Right lobe of liver (tissue), 6 donors: ENCODE measurements around the gene FBXO7. TPM values are rescaled to one million over a fixed set of nuclear protein-coding genes. Genes with fewer than 3 reads are reported as not detected.

Experiments used
- ATAC-seq, 4 donors: fragments of 200-7000 bp; cut with Tn5 transposase; one replicate each; pipeline ENCODE4 v1.9.1; 2020; ENCODE audit warnings: mild to moderate bottlenecking in 4 of 4, moderate library complexity in 4 of 4
- DNase-seq, 3 donors: peaks; one replicate each; pipeline ENCODE4 v3.0.0-alpha.2; 2020
- H3K27ac ChIP-seq, 3 donors: fragments of 200-600 bp; one replicate each; pipeline ENCODE4 v1.8.0; 2022
- H3K27me3 ChIP-seq, 2 donors: fragments of 200-600 bp; one replicate each; pipeline ENCODE4 v1.8.0; 2022
- H3K36me3 ChIP-seq, 4 donors: fragments of 200-600 bp; sonication (generic) in 1 of 4; one replicate each; pipeline versions ENCODE4 v1.5.1 to v1.8.0; 2017 to 2022; ENCODE audit warnings: control low read depth in 1 of 4
- H3K4me1 ChIP-seq, 4 donors: fragments of 200-600 bp; sonication (generic) in 1 of 4; one replicate each; pipeline versions ENCODE4 v1.5.1 to v1.8.0; 2017 to 2022; ENCODE audit warnings: control low read depth in 1 of 4
- H3K4me3 ChIP-seq, 3 donors: fragments of 200-600 bp; one replicate each; pipeline ENCODE4 v1.8.0; 2022
- H3K9me3 ChIP-seq, 4 donors: fragments of 200-600 bp; sonication (generic) in 1 of 4; one replicate each; pipeline versions ENCODE4 v1.5.1 to v1.8.0; 2017 to 2022; ENCODE audit warnings: control low read depth in 1 of 4
- POLR2A ChIP-seq: fragments of 450-650 bp; IDR thresholded peaks from one replicate; pipeline ENCODE4 v1.6.1; 2017; ENCODE audit warnings: antibody characterized with exemption, mild to moderate bottlenecking
- WGBS: methylation state at CpG from one replicate; pipeline ENCODE4 v1.1.6; 2018; ENCODE audit warnings: low coverage, low lambda C conversion rate; ENCODE audit not compliant: insufficient coverage; ENCODE audit errors: missing lambda C conversion rate; 5-methylcytosine and 5-hydroxymethylcytosine counted together
- intact Hi-C, 2 donors: fragments of 100-400 bp; cut with DNase I; formaldehyde crosslinking; loops; one replicate each; pipeline versions ENCODE4 v1.11.2 to v1.14.1; 2022
- long read RNA-seq: library from polyadenylated mRNA; unstranded; transcript quantifications from one replicate; pipeline ENCODE4 v2.0.0, GENCODE V29; 2019
- total RNA-seq, 6 experiments: library from RNA; depleted of rRNA in 2 of 6; stranded (reverse); fragments of >200 nt in 2 of 6; fragmentation: NEBNext Ultra II Directional in 3 of 6; extraction: Animal tissue kit (Norgen Biotek cat#: 25700) in 3 of 6; gene quantifications; one replicate each; pipeline versions ENCODE4 v1.1.0 to v1.2.4, GENCODE V29; 2016 to 2023
- TF ChIP-seq, protein P1 (sequence below), 4 donors: fragments of 200-600 bp in 3 of 4; fragments of 450-650 bp in 1 of 4; IDR thresholded peaks; one replicate each; pipeline versions ENCODE4 v1.5.1 to v1.8.0; 2016 to 2022; ENCODE audit warnings: antibody characterized with exemption in 4 of 4, mild to moderate bottlenecking in 2 of 4
- donor health status: DM: no; HTN: yes; CAD: no.
- donor health status: DM: no; HTN: no; CAD: no.
- donor health status: DM: no; HTN: no; CAD: no.
- donor health status: DM: no; HTN: yes; CAD: no.
- donor health status: DM: no; HTN: yes; CAD: no.

The FBXO7 gene
- 100 to 1,000 TPM in 1 of 6 experiments, 10 to 100 TPM in 5; 37.7 to 100 (median 52.5) TPM for total RNA-seq
- long read RNA-seq, transcript FBXO7-201 (9 exons, 2,195 nt): minor isoform, 8 of 44 reads
- long read RNA-seq, transcript FBXO7-202 (9 exons, 1,888 nt): major isoform, 22 of 44 reads
- long read RNA-seq, transcript FBXO7-206 (9 exons, 1,535 nt): minor isoform, 5 of 44 reads
- long read RNA-seq, partial matches to known transcripts: 4 of 44 reads
- long read RNA-seq, other reads (novel, unspliced or antisense): 4 of 44 reads

DNA sequence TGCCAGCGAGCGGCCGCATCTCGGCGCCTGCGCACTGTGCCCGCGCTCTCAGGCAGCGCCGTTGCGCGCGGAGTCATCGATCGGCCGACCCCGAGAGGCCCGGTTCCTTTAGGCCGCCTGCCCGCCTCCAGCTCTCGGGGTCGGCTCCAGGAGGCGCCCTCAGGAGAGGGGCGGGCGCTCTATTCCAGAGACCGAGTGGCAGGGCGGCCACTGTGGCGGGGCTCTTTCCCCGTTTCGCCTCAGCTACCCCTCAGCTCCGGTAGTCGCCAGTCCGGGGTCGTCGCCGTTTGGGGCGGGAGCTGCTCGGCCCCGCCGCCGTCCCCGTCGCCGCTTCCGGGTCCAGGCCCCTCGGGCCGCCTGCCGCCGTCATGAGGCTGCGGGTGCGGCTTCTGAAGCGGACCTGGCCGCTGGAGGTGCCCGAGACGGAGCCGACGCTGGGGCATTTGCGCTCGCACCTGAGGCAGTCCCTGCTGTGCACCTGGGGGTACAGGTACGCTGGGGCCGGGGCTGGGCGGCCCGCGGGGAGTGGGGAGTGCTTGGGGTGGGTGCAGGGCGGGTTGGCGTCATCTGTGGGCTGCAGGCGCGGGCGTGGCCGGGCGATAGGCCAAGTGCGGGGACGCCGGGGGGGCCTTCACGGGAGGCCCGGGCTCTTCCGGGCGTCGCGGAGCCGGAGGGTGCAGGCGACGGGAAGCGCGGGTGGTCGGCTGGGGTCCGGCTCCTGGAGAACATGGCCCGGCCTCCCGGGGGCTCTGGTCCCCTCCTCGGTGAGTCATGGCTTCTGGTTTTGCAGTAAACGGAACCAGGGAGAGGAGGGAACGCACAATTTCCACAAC, at the start of gene FBXO7:
TSS of gene FBXO7 (plus strand) at position 177 of the 833 bp plus-strand sequence. CDS start at position 369, 192 bp downstream.
- peaks cover 0 to 32% (median 5%) of the 10 kb centered on the region in 4 donors for H3K4me1 ChIP-seq
- 0% methylated on average over 26 of the region's 92 CpGs for WGBS
- no peaks in the 10 kb centered on the region for H3K27me3 ChIP-seq
- intact Hi-C loops: no loop called here
- peak; percentile 93 to 94 (median 93) for DNase-seq
- ATAC-seq: peak; percentile 74 to 87 (median 83)
- TF ChIP-seq, protein P1, sequence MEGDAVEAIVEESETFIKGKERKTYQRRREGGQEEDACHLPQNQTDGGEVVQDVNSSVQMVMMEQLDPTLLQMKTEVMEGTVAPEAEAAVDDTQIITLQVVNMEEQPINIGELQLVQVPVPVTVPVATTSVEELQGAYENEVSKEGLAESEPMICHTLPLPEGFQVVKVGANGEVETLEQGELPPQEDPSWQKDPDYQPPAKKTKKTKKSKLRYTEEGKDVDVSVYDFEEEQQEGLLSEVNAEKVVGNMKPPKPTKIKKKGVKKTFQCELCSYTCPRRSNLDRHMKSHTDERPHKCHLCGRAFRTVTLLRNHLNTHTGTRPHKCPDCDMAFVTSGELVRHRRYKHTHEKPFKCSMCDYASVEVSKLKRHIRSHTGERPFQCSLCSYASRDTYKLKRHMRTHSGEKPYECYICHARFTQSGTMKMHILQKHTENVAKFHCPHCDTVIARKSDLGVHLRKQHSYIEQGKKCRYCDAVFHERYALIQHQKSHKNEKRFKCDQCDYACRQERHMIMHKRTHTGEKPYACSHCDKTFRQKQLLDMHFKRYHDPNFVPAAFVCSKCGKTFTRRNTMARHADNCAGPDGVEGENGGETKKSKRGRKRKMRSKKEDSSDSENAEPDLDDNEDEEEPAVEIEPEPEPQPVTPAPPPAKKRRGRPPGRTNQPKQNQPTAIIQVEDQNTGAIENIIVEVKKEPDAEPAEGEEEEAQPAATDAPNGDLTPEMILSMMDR (IDR thresholded peaks at IDR 0.05): peak in 3 of 4 donors; percentile 7 to 47 (median 29)
- peak; percentile 85 for TF ChIP-seq POLR2A
- no peaks in the 10 kb centered on the region for H3K9me3 ChIP-seq
- H3K27ac ChIP-seq: peak within 1 kb of the TSS; percentile 98 to 100 (median 99)
- peak within 1 kb of the TSS; percentile 87 to 90 (median 89) for H3K4me3 ChIP-seq
- H3K36me3 ChIP-seq: peaks cover 0 to 8% (median 0%) of the 10 kb centered on the region in 4 donors

DNA sequence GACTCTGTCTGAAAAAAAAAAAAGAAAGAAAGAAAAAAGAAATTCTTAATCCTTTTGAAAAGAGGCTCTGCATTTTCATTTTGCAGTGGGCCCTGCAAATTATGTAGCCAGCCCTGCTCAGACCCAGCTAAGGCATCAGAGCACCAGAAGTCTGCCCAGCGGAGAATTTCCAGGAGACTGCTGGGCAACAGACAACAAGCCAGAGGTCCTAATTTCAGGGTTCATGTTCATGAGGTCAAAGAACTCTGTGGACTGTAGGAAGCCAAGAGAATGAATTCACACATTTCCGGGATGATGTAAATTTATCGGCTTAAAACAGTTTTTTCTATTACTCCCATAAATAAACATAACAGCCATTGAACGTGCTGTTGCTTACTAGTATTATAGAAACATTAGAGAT, 47.7 kb upstream of the FBXO7 start:
- Histone ChIP-seq H3K4me1 (peaks cover 0 to 2% (median 0%) of the 10 kb centered on the region in 4 donors), H3K27me3 (no peaks in the 10 kb centered on the region), H3K36me3 (no peaks in the 10 kb centered on the region), H3K4me3 (no peak overlapping the region), H3K9me3 (no peaks in the 10 kb centered on the region), H3K27ac (no peak overlapping the region)
- DNase-seq (no peak), ATAC-seq (peak in 3 of 4 donors; percentile 59 to 94 (median 66))
- WGBS: 63% methylated on average over 4 of the region's 4 CpGs
- TF ChIP-seq POLR2A: no peak
- TF ChIP-seq, protein P1 (IDR thresholded peaks at IDR 0.05): no peak
- intact Hi-C loops: no loop called here

DNA sequence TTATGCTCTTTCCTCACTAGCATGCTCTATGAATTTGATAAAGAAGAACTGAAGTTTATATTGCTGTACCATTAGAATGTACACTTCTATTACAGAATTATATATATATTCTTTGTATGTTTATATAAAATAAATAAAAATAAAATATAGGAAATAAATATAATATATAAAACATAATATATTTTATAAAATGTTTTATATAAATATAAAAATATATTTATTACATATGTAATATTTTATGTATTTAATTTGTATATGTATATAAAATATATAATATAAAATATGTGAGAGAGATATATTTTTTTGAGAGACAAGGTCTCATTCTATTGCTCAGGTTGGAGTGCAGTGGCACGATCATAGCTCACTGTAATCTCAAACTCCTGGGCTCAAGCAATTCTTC, 44.3 kb upstream of the FBXO7 start:
- no peaks in the 10 kb centered on the region for H3K36me3 ChIP-seq
- no peaks in the 10 kb centered on the region for H3K4me1 ChIP-seq
- no peaks in the 10 kb centered on the region for H3K9me3 ChIP-seq
- no peaks in the 10 kb centered on the region for H3K27me3 ChIP-seq
- 75% methylated on average over 1 of the region's 1 CpG for WGBS
- no peak for DNase-seq
- intact Hi-C loops: no loop called here
- no peak overlapping the region for H3K27ac ChIP-seq
- TF ChIP-seq, protein P1 (IDR thresholded peaks at IDR 0.05): no peak
- no peak for TF ChIP-seq POLR2A
- no peak for ATAC-seq
- H3K4me3 ChIP-seq: no peak overlapping the region

DNA sequence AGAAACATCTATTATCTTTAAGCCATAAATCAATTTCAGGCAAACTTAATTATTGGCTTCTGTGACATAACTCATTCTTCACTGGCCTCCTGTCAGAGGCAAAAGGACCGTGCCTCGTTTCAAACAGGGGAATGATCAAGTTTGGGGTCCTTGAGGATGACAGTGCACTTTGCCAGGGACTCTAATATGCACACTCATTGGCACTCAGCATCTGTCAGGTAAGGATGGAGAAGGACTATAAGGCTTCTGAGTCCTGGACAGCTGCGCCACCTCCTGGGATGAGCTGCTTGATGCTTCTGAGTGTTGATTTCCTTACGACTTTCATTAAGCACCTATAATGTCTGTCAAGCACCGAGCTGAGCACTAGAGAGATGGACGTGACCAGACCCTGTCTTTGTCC, 30.5 kb upstream of the FBXO7 start:
- no peaks in the 10 kb centered on the region for H3K36me3 ChIP-seq
- intact Hi-C loops: no loop called here
- H3K27me3 ChIP-seq: no peaks in the 10 kb centered on the region
- DNase-seq (peak in 1 of 3 donors; percentile 51), ATAC-seq (peak; percentile 34 to 94 (median 75))
- no peak overlapping the region for H3K4me3 ChIP-seq
- H3K4me1 ChIP-seq: no peaks in the 10 kb centered on the region
- WGBS: 39% methylated on average over 6 of the region's 6 CpGs
- H3K9me3 ChIP-seq: no peaks in the 10 kb centered on the region
- no peak for TF ChIP-seq POLR2A
- TF ChIP-seq, protein P1 (IDR thresholded peaks at IDR 0.05): peak in 3 of 4 donors; percentile 31 to 46 (median 41)
- no peak overlapping the region for H3K27ac ChIP-seq
